DMS153 treated with DMSO at 0.1 percent for 48 hours (cell line): ENCODE results near the gene PAMR1.

Source experiments
- DNase-seq: peaks from one replicate; lab custom pipeline; 2025; ENCODE audit not compliant: unreplicated experiment; lab: John Stamatoyannopoulos, UW

The PAMR1 gene

DNA sequence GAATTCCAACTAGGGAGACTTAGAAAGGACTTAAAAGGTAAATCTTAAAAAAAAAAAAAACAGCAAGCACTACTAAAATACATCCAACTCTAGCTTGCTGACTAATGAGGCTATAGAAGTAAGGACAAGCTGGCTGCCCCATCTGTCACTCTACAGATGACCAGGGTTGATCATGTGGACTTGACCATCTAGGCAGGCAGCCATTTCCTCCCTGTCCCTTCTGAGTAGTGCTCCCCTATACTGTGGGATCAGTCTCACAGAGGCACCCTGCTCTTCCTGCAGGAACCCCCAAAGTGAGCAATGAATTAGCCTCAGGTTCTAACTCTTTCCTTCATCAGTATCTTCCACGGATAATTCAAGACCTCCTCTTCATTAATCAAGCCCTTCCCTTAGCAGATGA, 118.4 kb downstream of the PAMR1 start:
- no peak for DNase-seq

DNA sequence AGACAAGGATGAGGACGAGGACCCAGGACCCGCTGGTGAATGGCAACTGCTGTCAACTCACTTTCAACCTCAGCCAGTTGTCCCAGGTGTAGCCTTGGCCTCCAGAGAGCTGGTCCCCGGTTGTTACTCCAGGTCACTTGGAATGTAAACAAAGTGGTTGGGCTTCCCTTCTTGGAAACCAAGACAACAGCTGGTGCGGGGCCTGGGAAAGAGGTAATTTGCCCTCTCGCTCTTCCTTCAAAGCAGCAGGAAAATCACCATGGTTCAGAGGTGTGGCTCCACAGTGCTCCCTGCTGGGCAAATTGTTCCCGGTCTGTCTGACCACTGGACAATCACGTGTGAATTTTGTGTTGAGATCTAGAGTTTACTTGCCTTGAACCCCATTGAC, 121.0 kb downstream of the PAMR1 start:
- no peak for DNase-seq

DNA sequence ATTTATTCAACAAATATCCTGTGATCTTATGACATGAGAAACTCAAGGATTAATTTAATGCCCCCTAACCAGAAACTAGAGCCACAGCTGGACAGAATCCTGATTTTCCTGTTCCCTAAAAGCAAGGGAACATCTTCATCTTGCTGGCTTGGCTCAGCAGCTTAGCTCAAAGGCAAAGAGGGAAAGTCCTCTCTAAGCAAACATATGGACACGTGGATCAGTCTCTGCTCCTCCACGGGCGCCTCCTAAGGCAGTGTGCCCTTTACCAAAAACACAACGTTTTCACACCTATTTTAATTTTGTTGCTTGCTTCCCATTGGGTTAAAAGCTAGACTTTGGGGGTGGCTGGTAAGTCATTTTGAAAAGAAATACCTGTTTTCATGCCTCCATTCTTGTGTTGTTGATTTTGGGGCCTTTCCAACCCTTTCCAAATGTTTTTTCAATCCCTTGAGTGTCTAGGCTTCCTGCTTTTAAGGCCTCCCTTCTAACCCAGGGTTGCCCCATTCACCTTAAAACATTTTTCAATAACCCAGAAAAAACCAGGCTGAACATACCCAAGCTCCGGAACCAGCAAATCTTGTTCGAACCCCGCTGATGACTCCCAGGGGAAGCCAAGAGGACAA, 121.5 kb downstream of the PAMR1 start:
- no peak for DNase-seq

DNA sequence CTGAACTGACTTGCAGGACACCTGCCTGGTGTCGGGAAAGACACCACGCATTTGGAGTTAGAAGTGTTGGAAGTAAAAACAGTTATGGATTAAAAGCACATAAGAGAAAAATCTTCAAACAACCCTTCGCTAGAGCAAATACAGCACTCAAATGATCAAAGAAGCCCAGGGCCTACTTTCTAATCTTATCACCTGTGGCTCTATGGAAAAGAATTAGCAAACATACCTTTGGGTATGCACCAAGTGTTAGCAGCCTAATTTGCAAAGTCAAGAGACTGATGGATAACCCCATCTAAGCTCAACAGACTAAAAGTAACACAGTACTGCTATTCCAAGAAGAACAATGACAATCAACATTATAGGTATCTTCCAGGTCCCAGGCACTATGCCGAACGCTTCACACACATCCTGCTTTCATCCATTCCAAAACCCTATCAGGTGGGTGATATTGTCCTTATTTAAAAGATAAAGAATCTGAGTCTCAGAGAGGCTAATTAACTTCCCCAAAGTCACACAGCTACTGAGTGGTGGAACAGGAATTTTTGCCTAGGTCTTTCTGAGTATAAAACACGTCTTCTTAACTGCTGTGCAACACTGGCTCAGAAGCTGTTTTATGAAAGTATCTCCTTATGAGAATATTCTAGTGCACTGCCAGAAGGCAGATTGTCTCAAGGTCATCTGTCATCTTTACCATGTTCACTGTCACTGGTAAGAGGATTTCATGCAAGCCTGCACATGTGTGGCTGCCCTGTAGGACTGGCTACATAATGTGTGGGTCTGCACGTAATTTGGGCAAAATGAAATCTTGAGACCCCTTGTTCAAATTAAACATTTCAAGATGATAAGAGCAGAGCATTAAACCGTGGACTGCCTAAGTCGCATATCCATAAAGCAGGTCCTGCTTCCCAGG, 122.4 kb downstream of the PAMR1 start:
- no peak for DNase-seq

DNA sequence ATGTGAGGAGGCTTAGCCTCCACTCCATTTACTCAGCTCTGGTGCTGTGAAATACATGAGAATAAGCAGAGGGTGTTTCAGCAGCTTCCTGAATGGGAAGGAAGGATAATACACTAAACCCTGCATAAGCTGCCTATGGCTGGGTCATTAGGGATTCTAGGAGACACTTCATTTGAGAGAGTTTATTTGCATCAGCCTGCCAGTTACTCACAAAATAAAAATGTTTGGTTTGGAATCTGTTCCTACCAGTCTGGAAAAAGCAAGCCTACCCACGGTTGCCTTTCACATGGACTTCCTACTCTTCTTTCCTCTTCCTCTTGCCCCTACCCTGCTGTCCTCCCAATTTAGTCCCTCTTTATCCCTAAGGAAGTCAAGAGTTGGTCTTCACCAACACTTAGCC, 126.5 kb downstream of the PAMR1 start:
- no peak for DNase-seq

DNA sequence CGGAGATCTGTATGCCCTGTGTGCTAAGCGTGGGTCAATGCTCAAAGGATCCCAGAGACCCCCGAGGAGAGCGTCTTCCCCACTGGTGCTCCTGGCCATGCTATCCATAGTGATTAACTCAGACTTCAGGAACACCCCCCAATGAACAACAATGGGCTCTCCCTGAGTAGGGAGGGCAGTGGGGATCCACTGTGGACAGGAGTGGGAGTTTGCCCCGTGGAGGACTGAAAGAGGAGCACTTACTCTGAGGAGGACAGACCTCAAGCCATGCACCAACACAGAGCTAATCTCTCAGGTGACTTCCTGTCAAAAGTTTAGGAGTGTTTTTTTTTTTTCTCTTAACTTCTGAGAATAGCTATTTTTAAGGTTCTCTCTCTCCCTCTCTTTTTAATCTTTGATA, 130.5 kb downstream of the PAMR1 start:
- no peak for DNase-seq

DNA sequence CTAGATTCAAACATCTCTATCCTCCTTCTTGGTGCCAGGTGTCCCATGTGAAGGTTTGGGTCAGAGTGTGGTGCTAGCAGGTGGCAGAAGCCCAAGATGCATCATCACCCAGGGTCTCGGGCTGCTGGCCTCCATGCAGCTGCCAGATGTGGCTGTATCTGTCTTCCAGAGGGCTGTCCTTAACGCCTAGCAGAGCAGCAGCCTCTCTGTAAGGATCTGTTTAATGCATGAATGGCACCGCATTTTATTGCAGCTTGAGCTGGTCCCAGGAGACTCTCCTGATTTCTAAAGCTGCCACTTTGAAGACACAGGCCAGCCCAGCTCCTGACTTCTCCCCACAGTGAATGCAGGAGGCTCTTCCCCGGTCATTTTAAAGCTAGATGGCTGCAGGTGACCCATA, 132.3 kb downstream of the PAMR1 start:
- no peak for DNase-seq

DNA sequence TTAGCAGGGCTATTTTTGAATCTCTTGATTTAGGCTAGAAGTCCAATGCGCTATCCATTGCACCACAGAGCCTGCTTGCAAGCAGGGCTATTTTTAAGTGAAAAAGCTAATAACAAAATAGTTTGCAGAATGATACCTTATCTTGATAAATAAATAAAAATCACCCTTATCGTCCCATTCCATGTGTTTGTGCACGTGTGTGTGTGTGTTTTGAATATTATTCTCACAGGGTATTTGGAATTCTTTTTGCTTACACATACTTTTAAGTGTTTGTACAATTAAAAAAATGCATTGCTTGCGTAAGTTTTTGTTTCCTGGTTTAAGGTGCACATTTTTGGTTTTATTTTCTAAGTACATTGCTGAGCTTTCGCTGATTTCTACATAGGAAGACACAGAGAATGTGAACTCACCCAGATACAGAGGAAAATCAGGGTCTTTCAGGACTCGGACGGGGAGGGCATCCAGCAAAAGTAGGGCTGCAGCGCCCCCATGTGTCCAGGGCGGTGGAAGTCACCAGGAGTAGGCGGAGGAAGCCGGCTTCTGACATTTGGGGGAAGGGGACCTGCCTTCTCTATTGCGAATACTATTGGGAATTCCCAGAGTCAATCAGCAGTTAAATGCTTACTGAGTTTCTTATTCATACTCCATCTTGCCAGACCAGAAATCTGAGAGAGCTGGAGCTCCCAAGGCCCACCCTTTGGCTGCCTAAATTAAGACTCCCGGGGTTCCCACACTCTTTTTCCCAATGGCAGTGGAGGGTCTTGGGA, 133.3 kb downstream of the PAMR1 start:
- peak; percentile 52 for DNase-seq

DNA sequence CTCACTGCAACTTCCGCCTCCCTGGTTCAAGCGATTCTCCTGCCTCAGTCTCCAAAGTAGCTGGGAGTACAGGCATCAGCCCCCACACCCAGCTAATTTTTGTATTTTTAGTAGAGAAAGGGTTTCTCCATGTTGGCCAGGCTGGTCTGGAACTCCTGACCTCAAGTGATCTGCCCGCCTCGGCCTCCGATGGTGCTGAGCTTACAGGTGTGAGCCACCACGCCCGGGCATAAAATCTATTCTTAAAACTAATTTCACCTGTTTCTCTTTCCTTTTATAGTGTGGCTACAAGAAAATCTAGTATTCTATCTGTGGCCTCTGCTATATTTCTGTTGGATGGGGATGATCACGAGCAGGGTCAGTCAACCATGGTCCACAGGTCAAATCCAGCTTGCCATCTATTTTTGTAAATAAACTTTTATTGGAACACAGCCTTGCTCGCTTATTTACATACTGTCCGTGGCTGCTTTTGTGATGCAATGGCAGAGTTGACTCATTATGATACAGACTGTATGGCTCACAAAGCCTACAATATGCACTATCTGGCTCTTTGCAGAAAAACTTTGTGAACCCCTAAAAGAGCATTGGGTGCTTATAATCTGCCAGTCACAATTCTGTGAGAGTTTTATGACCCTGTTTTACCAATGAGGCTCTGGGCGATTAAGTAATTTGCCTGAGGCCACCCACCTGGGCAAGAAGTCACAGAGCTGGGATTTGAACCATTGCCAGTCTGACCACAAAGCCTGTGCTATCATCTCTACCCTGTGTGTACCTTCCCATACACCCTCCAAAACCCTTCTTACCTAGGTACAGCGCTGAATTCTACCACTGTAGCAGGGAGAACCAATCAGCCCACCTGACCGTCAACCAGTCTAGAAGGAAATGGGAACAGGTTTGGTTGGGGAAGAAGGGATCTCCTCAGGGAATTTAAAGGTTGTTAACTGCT, 134.4 kb downstream of the PAMR1 start:
- no peak for DNase-seq

DNA sequence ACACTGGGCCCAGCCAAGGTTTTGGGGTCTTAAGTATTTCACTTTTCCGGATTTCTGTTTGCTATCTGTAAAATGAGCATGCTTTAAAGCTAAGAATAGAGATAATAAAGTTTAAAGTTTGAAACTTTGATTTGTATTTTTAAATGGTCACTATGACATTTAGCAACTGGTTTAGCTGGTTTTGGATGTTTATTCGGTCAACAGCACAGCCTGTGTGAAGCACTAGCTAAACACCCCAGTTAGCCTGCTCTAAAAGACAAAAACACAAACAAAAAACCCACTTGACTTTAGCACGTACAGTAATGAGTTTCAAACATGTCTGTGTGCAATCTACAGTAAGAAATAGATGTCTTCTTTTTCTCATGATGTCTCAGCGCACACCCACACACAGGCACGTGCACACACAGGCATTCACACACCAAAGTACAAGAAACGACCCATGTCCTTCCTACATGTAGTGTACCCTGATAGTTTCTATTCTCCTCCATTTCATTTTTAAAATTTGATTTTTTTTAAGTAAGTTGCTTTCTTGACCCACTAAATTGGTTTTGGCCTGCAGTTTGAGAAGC, 135.4 kb downstream of the PAMR1 start:
- DNase-seq: peak; percentile 28

DNA sequence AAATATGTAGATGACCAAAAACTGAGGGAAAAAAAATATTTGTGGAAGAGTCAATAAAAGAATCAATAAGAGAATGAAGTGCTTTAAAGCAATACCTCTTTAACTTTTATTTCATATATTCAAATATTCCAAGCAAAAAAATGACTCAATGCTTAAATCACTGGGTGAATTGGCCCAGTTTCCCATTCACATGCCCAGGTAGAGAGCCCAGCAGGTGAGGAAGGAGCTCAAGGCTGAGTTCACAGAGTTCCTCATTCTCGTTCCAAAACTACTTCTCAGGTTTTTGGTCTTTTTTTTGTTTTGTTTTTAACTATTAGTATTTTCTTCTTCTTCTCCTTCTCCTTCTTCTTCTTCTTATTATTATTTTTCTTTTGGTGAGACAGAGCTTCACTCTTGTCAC, 136.3 kb downstream of the PAMR1 start:
- DNase-seq: no peak

DNA sequence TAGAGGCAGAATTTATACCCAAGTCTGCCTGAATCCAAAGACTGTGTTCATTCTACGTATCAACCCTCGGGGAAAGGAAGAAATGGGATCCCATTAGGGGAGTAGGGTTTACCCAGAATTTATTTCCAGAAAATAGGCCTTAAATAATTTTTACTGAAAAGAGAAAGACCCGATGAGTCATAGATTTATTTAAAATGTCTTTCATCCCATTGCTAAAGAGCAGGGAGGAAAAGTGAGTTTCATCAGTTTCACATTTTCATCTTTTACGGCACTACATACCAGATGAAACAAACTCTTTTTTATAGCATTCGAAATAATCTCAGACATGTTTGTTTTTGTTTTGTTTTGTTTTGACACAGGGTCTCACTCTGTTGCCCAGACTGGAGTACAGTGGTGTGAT, 137.4 kb downstream of the PAMR1 start:
- no peak for DNase-seq

DNA sequence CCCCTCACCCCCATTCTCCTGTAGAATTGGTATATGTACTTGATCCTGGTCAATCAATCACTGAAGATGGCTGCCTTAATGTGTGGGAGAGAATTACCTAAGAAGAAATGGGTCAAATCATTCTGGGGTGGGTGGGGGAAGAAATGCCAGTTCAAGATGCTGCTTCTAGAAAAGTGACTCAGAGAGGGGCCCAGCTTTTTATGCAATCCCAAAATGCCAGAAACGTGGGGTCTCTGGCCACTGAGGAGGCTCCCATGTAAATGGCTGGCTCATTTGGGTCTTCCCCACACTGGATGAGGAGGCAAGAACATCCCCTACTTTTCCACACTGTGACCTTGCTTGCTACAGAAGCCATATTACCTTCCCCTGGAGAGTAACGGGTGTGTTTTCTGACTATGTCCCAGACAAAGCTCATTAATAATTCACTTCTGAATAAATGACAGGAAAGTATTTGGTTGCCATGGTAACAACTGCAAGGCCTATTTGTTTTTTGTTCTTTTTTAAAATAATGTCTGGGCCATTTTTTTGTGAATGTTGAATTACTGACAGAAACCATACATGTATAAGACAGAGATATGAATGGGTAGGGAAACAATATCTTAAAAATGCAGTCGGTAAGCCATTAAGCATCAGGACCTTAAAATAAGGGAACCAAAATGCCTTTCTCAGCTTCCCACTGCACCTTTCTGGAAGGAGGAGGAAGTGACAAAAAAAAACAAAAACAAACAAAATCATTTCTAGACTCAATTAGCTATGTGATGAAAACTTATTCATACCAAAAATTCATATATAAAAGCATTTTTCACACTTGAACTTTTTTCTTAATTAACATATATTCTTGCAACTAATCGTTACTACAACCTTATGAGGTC, 138.1 kb downstream of the PAMR1 start:
- DNase-seq: no peak

DNA sequence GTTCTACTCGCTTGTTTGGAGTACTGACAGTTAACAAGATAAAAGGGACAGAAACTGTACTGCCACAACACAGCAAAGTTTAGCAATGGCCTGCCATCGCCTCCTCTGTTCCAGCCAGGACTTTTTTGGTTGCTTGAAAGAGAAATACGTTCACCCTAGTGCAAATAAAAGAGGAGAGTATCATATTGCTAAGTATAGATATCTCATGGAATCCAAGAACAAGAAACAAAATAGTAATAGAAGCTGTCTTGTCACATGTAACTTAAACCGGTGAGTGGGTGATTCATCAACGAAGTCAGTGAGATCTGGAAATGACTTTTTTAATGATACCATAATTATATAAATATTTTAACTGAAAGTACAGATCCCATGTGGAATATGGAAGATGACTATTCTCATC, 141.5 kb downstream of the PAMR1 start:
- no peak for DNase-seq
